Measurements from ENCODE around the gene ASGR2.

The ASGR2 gene

DNA sequence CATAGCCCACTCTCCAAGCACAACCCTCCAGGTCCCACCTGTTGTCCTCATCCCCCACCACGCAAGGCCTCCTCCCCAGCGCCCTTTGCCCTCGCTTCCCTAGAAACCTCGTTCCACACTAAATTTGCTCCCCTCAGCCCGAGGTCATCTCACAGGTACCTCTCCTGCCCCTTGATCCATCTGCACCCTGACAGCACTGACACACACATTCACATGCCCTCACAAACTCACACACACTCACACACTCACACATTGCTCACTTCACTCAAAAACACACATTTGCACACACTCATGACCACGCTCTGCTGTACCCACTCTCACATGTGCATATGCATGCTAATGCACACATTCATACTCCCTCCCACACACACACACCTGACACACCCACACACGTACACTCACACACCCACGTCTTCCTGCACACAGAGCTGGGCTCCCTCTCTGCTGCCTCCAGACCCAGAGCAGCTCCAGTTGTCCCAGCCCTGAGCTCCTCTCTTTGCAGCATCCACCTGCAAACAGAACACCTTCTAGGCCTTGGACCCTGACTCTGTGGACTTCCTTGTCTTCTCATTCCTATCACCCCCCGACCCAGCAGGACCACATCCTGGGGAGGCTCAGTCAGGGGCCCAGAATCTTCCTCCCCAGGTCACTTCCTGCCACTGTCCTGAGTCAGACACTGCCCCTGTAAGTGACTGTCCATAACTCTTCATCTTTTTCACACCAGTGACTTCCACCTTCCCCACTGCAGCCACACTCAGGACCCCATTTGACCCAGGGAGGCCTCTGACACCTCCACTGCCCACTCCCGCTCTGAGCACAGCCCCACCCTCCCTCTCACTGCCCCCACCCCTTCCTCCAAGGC is 4.9 kb downstream of the ASGR2 start:
- Histone ChIP-seq H3K27ac (no peak overlapping the region), H3K27me3 (peaks cover 32% of the 10 kb centered on the region), H3K9me3 (no peaks in the 10 kb centered on the region), H3K4me3 (ENCODE audit: low read depth in 1 of 2, low read length in 1 of 2) (no peak overlapping the region), H3K4me1 (ENCODE audit: control insufficient read depth in 1 of 2, insufficient read depth in 1 of 2, low read depth in 1 of 2, low read length in 1 of 2) (peaks cover 3% of the 10 kb centered on the region in 2 experiments), H3K36me3 (no peaks in the 10 kb centered on the region)
- TF ChIP-seq, protein P1, sequence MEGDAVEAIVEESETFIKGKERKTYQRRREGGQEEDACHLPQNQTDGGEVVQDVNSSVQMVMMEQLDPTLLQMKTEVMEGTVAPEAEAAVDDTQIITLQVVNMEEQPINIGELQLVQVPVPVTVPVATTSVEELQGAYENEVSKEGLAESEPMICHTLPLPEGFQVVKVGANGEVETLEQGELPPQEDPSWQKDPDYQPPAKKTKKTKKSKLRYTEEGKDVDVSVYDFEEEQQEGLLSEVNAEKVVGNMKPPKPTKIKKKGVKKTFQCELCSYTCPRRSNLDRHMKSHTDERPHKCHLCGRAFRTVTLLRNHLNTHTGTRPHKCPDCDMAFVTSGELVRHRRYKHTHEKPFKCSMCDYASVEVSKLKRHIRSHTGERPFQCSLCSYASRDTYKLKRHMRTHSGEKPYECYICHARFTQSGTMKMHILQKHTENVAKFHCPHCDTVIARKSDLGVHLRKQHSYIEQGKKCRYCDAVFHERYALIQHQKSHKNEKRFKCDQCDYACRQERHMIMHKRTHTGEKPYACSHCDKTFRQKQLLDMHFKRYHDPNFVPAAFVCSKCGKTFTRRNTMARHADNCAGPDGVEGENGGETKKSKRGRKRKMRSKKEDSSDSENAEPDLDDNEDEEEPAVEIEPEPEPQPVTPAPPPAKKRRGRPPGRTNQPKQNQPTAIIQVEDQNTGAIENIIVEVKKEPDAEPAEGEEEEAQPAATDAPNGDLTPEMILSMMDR (IDR thresholded peaks at IDR 0.05): no peak

DNA sequence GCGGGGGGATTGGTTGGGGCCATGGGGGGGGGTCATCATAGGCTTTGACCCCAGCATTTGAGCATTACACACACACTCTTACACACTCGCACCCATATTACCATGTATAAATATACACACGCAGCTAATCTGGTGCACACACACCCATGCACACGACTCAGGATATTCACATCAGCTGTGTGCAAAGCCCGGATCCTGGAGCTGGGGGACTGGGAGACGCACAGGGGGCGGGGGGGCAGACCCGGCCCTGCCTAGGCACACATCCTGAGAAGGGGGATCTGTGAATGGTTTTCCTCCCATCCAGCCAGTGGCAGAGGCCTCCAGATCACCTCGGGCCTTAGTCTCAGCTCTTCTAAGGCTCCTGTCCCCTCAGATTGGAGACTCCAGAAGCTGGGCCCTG is 5.6 kb downstream of the ASGR2 start:
- Histone ChIP-seq H3K27me3 (peaks cover 25% of the 10 kb centered on the region), H3K9me3 (no peaks in the 10 kb centered on the region), H3K4me1 (ENCODE audit: control insufficient read depth in 1 of 2, insufficient read depth in 1 of 2, low read depth in 1 of 2, low read length in 1 of 2) (no peaks in the 10 kb centered on the region), H3K27ac (no peak overlapping the region), H3K4me3 (ENCODE audit: low read depth in 1 of 2, low read length in 1 of 2) (no peak overlapping the region), H3K36me3 (no peaks in the 10 kb centered on the region)
- TF ChIP-seq, protein P1 (IDR thresholded peaks at IDR 0.05): no peak

DNA sequence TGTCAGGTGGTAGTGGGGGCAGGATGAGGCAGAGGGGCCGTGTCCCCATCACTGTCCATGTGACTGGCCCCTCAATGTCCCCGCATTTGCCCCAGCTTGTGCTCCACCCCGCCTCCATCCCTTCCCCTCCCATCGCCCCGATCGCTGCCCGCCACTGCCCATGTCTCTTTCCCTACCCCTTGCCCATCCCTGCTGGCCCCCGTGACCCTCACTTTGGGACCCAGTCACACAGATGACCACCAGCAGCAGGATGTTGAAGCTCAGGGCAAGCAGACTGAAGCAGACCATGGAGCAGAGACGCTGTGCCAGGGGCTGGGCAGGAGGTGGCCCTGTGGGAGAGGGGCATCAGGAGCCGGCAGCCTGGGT is 6.1 kb downstream of the ASGR2 start:
- Histone ChIP-seq H3K9me3 (no peaks in the 10 kb centered on the region), H3K27ac (no peak overlapping the region), H3K27me3 (peaks cover 21% of the 10 kb centered on the region), H3K36me3 (no peaks in the 10 kb centered on the region), H3K4me3 (ENCODE audit: low read depth in 1 of 2, low read length in 1 of 2) (no peak overlapping the region), H3K4me1 (ENCODE audit: control insufficient read depth in 1 of 2, insufficient read depth in 1 of 2, low read depth in 1 of 2, low read length in 1 of 2) (no peaks in the 10 kb centered on the region)
- TF ChIP-seq, protein P1 (IDR thresholded peaks at IDR 0.05): no peak

DNA sequence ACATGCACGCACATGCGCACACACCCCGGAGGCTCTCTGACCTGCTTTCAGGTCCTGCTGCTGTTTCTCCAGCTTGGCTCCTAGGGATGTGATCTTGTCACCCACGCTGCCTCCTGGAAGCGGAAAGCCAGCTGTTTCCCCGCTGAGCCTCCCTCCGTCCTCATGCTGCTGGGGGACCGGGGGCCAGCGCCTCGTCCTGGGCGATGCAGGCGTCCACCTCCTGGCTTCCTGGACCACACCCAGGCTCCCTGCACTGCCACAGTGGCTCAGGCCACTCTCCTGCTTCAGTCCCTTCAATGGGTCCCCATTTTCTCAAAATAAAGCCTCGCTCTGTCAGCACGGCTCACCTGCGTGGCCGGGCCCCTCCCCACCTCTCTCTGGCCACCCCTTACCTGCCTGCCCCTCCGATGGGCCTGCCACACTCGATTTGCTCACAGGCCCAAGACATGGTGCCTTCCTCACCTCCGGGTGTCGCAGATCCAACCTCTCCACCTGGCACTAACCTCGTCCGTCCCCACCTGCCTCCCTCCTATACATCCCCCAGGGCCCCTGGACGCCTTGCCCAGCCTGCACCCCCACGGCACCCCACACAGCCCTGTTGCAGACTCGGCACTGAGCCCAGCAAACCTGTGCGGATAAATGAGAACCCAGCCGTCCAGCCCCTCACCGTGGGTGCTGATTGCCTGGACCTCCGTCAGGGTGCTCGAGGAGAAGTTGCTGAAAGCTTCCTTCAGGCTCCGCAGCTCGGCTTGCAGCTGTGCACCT is 6.6 kb downstream of the ASGR2 start:
- no peaks in the 10 kb centered on the region for H3K4me1 ChIP-seq (ENCODE audit: control insufficient read depth in 1 of 2, insufficient read depth in 1 of 2, low read depth in 1 of 2, low read length in 1 of 2)
- H3K9me3 ChIP-seq: no peaks in the 10 kb centered on the region
- H3K27ac ChIP-seq: no peak overlapping the region
- no peak overlapping the region for H3K4me3 ChIP-seq (ENCODE audit: low read depth in 1 of 2, low read length in 1 of 2)
- no peaks in the 10 kb centered on the region for H3K36me3 ChIP-seq
- TF ChIP-seq, protein P1 (IDR thresholded peaks at IDR 0.05): no peak
- peaks cover 15% of the 10 kb centered on the region for H3K27me3 ChIP-seq

DNA sequence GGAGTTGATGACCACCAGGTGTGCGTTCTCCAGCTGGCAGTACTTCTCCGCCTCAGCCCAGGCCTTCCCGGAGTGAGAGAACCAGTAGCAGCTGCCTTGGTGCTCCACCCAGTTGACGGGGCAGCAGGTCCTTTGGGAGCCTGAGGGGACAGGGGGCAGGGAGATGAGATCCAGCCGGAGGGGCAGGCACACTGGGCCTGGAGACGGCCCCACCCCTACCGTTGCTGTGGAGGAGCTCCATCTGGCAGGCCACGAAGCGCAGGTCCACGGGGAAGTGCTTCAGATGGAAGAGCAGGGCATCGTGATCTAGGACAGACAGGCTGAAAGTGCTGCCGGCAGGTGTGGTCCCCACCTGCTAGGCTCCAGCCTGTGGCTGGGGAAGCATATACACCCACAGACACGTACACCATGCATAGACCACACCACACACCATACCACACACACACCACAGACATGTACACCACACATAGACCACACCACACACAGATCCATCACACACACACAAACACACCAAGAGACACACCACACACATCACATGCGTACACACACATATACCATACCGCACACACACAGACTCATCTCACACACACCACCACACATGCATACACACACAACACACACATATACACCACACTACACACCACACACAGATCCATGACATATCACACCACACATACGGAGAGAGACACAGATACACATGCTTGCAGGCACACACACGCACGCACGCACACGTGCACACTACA is 7.4 kb downstream of the ASGR2 start:
- H3K27ac ChIP-seq: no peak overlapping the region

More for the DNA sequence above, 7.4 kb downstream of the ASGR2 start:
- H3K4me3 ChIP-seq (ENCODE audit: low read depth in 1 of 2, low read length in 1 of 2): no peak overlapping the region
- TF ChIP-seq, protein P1 (IDR thresholded peaks at IDR 0.05): no peak
- no peaks in the 10 kb centered on the region for H3K36me3 ChIP-seq
- no peaks in the 10 kb centered on the region for H3K4me1 ChIP-seq (ENCODE audit: control insufficient read depth in 1 of 2, insufficient read depth in 1 of 2, low read depth in 1 of 2, low read length in 1 of 2)
- no peaks in the 10 kb centered on the region for H3K9me3 ChIP-seq
- H3K27me3 ChIP-seq: peaks cover 7% of the 10 kb centered on the region
